ENCODE data around the gene PROSER3.

The PROSER3 gene

DNA sequence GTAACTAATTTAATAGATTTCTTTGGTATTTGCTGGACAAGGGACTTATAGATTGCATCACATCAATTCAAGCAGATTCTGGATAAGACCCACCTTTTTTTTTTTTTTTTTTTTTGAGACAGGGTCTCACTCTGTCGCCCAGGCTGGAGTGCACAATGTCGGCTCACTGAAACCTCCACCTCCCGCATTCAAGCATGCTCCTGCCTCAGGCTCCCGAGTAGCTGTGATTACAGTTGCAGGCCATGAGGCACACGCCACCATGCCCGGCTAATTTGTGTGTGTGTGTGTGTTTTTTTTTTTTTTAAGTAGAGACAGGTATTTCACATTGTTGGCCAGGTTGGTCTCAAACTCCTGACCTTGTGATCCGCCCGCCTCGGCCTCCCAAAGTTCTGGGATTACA is 58.9 kb downstream of the PROSER3 start:
- no peak for DNase-seq (ENCODE audit: low read depth, low spot score)

GRCh38 chr19:35818445-35818844 is 60.5 kb downstream of the PROSER3 start:
- DNase-seq (ENCODE audit: low read depth, low spot score) = no peak
